HEK293 (cell line): Measurements from ENCODE around the gene ZNF8.

Source experiments
- GFI1B ChIP-seq: fragments of 450-650 bp; formaldehyde crosslinking; IDR thresholded peaks from 2 replicates; pipeline ENCODE4 v1.5.1; 2016; ENCODE audit warnings: missing biosample characterization, missing genetic modification characterization
- HIC1 ChIP-seq: fragments of 450-650 bp; formaldehyde crosslinking; IDR thresholded peaks from 2 replicates; pipeline ENCODE4 v1.5.1; 2016; ENCODE audit warnings: missing biosample characterization, missing genetic modification characterization
- MYNN ChIP-seq: fragments of 450-650 bp; formaldehyde crosslinking; IDR thresholded peaks from 2 replicates; pipeline ENCODE4 v1.5.1; 2016; ENCODE audit warnings: missing biosample characterization, missing genetic modification characterization, borderline replicate concordance
- PRDM6 ChIP-seq: fragments of 450-650 bp; formaldehyde crosslinking; IDR thresholded peaks from 2 replicates; pipeline ENCODE4 v1.5.1; 2017; ENCODE audit warnings: missing biosample characterization, missing genetic modification characterization
- REPIN1 ChIP-seq: fragments of 450-650 bp; formaldehyde crosslinking; IDR thresholded peaks from 2 replicates; pipeline ENCODE4 v1.5.1; 2017; ENCODE audit warnings: missing biosample characterization, missing genetic modification characterization, low read depth
- REST ChIP-seq: fragments of 450-650 bp; formaldehyde crosslinking; IDR thresholded peaks from 2 replicates; pipeline ENCODE4 v1.5.1; 2016; ENCODE audit warnings: missing biosample characterization, missing genetic modification characterization
- WT1 ChIP-seq: fragments of 450-650 bp; formaldehyde crosslinking; IDR thresholded peaks from 2 replicates; pipeline ENCODE4 v1.5.1; 2016; ENCODE audit warnings: missing biosample characterization, missing genetic modification characterization
- ZBTB11 ChIP-seq: fragments of 450-650 bp; formaldehyde crosslinking; conservative IDR thresholded peaks from 2 replicates; pipeline ENCODE4 v1.5.1; 2016; ENCODE audit warnings: low read depth, missing biosample characterization, missing genetic modification characterization
- ZBTB48 ChIP-seq: fragments of 450-650 bp; formaldehyde crosslinking; IDR thresholded peaks from 2 replicates; pipeline ENCODE4 v1.5.1; 2016; ENCODE audit warnings: missing biosample characterization, missing genetic modification characterization
- ZNF221 ChIP-seq: fragments of 450-650 bp; formaldehyde crosslinking; IDR thresholded peaks from 2 replicates; pipeline ENCODE4 v1.5.1; 2017; ENCODE audit warnings: missing biosample characterization, missing genetic modification characterization, borderline replicate concordance
- ZNF302 ChIP-seq: fragments of 450-650 bp; formaldehyde crosslinking; IDR thresholded peaks from 2 replicates; pipeline ENCODE4 v1.5.1; 2016; ENCODE audit warnings: missing biosample characterization, missing genetic modification characterization, low read depth
- ZNF324 ChIP-seq: fragments of 450-650 bp; formaldehyde crosslinking; IDR thresholded peaks from 2 replicates; pipeline ENCODE4 v1.5.1; 2016; ENCODE audit warnings: missing biosample characterization, missing genetic modification characterization
- ZNF362 ChIP-seq: fragments of 450-650 bp; formaldehyde crosslinking; IDR thresholded peaks from 2 replicates; pipeline ENCODE4 v1.5.1; 2016; ENCODE audit warnings: missing biosample characterization, missing genetic modification characterization
- ZNF366 ChIP-seq: fragments of 450-650 bp; formaldehyde crosslinking; conservative IDR thresholded peaks from 2 replicates; pipeline ENCODE4 v1.5.1; 2016; ENCODE audit warnings: missing biosample characterization, missing genetic modification characterization
- ZNF398 ChIP-seq: fragments of 450-650 bp; formaldehyde crosslinking; IDR thresholded peaks from 2 replicates; pipeline ENCODE4 v1.5.1; 2017; ENCODE audit warnings: missing biosample characterization, missing genetic modification characterization
- ZNF416 ChIP-seq: fragments of 450-650 bp; formaldehyde crosslinking; IDR thresholded peaks from 2 replicates; pipeline ENCODE4 v1.5.1; 2016; ENCODE audit warnings: missing biosample characterization, missing genetic modification characterization
- ZNF580 ChIP-seq: fragments of 450-650 bp; formaldehyde crosslinking; IDR thresholded peaks from 2 replicates; pipeline ENCODE4 v1.5.1; 2016; ENCODE audit warnings: missing biosample characterization, missing genetic modification characterization
- ZNF654 ChIP-seq: fragments of 450-650 bp; formaldehyde crosslinking; IDR thresholded peaks from 2 replicates; pipeline ENCODE4 v1.5.1; 2016; ENCODE audit warnings: low read depth, missing biosample characterization, missing genetic modification characterization
- ZNF664 ChIP-seq: fragments of 450-650 bp; formaldehyde crosslinking; IDR thresholded peaks from 2 replicates; pipeline ENCODE4 v1.5.1; 2016; ENCODE audit warnings: missing biosample characterization, missing genetic modification characterization
- ZNF701 ChIP-seq: fragments of 450-650 bp; formaldehyde crosslinking; IDR thresholded peaks from 2 replicates; pipeline ENCODE4 v1.5.1; 2016; ENCODE audit warnings: missing biosample characterization, missing genetic modification characterization
- ZNF76 ChIP-seq: fragments of 450-650 bp; formaldehyde crosslinking; IDR thresholded peaks from 2 replicates; pipeline ENCODE4; 2016; ENCODE audit warnings: low read depth, missing biosample characterization, missing genetic modification characterization, borderline replicate concordance
- ZNF768 ChIP-seq: fragments of 450-650 bp; formaldehyde crosslinking; IDR thresholded peaks from 2 replicates; pipeline ENCODE4 v1.5.1; 2018; ENCODE audit warnings: missing biosample characterization, mild to moderate bottlenecking, missing genetic modification characterization
- ZNF792 ChIP-seq: fragments of 450-650 bp; formaldehyde crosslinking; IDR thresholded peaks from 2 replicates; pipeline ENCODE4 v1.5.1; 2016; ENCODE audit warnings: missing biosample characterization, missing genetic modification characterization

The ZNF8 gene

GRCh38 chr19:58326914-58327726, 48.4 kb downstream of the ZNF8 start, which contains the start of gene ZSCAN22 (continued):
- TF ChIP-seq ZNF580 (tag by site-specific recombination) (peak; percentile 93), ZBTB48 (peak; percentile 81), ZNF221 (no peak), HIC1 (tag by site-specific recombination) (peak; percentile 84), ZNF768 (peak; percentile 65; the same call in 1 of the 2 replicates), ZNF416 (tag by site-specific recombination) (no peak), PRDM6 (tag by site-specific recombination) (no peak), WT1 (tag by site-specific recombination) (no peak), ZNF654 (tag by site-specific recombination) (no peak), GFI1B (tag by site-specific recombination) (no peak), ZNF324 (tag by site-specific recombination) (peak; percentile 94), REST (tag by site-specific recombination) (peak; percentile 57), ZNF664 (peak; percentile 39; the same call in 1 of the 2 replicates), REPIN1 (peak; percentile 98), ZBTB11 (tag by site-specific recombination) (peak; percentile 100), ZNF792 (tag by site-specific recombination) (peak; percentile 72; the same call in 1 of the 2 replicates), ZNF302 (tag by site-specific recombination) (no peak), MYNN (no peak), ZNF76 (tag by site-specific recombination) (peak; percentile 99), ZNF366 (tag by site-specific recombination) (peak; percentile 71), ZNF398 (no peak), ZNF362 (tag by site-specific recombination) (no peak), ZNF701 (no peak)
